ENCODE results near the gene FEM1A. TPM values are rescaled to one million over a fixed set of nuclear protein-coding genes. Genes with fewer than 3 reads are reported as not detected.

Gene FEM1A, protein sequence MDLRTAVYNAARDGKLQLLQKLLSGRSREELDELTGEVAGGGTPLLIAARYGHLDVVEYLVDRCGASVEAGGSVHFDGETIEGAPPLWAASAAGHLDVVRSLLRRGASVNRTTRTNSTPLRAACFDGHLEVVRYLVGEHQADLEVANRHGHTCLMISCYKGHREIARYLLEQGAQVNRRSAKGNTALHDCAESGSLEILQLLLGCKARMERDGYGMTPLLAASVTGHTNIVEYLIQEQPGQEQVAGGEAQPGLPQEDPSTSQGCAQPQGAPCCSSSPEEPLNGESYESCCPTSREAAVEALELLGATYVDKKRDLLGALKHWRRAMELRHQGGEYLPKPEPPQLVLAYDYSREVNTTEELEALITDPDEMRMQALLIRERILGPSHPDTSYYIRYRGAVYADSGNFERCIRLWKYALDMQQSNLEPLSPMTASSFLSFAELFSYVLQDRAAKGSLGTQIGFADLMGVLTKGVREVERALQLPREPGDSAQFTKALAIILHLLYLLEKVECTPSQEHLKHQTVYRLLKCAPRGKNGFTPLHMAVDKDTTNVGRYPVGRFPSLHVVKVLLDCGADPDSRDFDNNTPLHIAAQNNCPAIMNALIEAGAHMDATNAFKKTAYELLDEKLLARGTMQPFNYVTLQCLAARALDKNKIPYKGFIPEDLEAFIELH
- total RNA-seq (10 to 100 TPM; 10.3 to 18.2 (median 13.8) TPM), polyA plus RNA-seq (1 to 10 TPM; 2.5 to 5.4 (median 3.3) TPM)
- long read RNA-seq, donor 1, full-length matches to known transcripts: 38 of 38 reads
- long read RNA-seq, donor 1, partial matches to known transcripts: 0 of 38 reads
- long read RNA-seq, donor 1, other reads (novel, unspliced or antisense): 0 of 38 reads
- long read RNA-seq, donor 2, full-length matches to known transcripts: 39 of 39 reads
- long read RNA-seq, donor 2, partial matches to known transcripts: 0 of 39 reads
- long read RNA-seq, donor 2, other reads (novel, unspliced or antisense): 0 of 39 reads

DNA sequence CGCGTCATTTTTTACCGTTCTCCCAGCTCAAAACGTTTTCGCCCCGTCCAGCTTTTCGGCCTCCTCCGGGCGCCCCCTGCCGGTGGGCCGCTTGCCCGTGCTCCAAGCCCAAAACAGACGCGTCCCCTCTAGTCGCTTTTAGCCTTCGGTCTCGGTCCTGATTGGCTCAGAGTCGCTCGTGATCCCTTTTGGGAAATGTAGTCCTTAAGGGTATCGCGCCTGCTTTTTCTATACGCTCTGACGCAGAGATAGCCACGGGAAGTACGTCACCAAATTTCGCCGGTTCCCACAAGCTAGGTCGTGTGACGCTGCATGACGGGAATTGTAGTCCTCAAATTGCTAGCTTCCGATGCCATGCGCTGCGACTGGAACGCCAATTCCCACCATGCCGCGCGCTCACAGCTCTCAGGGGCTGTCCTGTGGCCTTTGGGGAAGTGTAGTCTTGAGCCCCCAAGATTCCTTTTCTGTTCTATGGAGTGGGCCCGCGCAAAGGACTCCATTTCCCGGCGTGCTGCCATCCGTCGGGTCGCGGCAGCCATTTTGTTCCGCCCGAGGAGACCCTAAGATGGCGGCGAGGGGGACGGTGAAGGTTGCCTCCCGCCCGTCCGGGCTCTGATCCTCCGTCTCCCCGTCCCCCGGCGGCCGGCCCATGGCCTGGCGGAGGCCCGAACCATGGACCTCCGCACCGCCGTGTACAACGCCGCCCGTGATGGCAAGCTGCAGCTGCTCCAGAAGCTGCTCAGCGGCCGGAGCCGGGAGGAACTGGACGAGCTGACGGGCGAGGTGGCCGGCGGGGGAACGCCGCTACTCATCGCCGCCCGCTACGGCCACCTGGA lies at the start of gene FEM1A:
Gene FEM1A (plus strand): TSS at position 552 of the 836 bp plus-strand sequence. CDS start 121 bp downstream, at position 673.
- Histone ChIP-seq H3K4me1 (peaks cover 18 to 54% (median 50%) of the 10 kb centered on the region in 6 donors), H3K27ac (peak within 1 kb of the TSS; percentile 88 to 98 (median 94)), H3K27me3 (replicated peaks in 1 of 7) (no peaks in the 10 kb centered on the region), H3K36me3 (peaks cover 0 to 41% (median 35%) of the 10 kb centered on the region in 6 donors), H3K9me3 (no peaks in the 10 kb centered on the region), H3K4me3 (peak within 1 kb of the TSS; percentile 85 to 99 (median 94))
- intact Hi-C loops (cut with DNase I; ENCODE audit: low total_unique reads): loop anchor here (5.0 kb wide), 1 partner anchor 69 kb away; the partner anchor contains the start of gene DPP9
- 0 to 1% (median 0%) methylated on average over 42 to 80 of the region's 80 CpGs for WGBS, 5 donors
- peak; percentile 99 for DNase-seq
- TF ChIP-seq POLR2A (IDR thresholded peaks at IDR 0.05) (peak in 2 of 3 donors; percentile 40 to 68), POLR2AphosphoS5 (IDR thresholded peaks at IDR 0.05) (peak; percentile 91 to 93 (median 93))
- TF ChIP-seq, protein P1, sequence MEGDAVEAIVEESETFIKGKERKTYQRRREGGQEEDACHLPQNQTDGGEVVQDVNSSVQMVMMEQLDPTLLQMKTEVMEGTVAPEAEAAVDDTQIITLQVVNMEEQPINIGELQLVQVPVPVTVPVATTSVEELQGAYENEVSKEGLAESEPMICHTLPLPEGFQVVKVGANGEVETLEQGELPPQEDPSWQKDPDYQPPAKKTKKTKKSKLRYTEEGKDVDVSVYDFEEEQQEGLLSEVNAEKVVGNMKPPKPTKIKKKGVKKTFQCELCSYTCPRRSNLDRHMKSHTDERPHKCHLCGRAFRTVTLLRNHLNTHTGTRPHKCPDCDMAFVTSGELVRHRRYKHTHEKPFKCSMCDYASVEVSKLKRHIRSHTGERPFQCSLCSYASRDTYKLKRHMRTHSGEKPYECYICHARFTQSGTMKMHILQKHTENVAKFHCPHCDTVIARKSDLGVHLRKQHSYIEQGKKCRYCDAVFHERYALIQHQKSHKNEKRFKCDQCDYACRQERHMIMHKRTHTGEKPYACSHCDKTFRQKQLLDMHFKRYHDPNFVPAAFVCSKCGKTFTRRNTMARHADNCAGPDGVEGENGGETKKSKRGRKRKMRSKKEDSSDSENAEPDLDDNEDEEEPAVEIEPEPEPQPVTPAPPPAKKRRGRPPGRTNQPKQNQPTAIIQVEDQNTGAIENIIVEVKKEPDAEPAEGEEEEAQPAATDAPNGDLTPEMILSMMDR (IDR thresholded peaks at IDR 0.05 in 8 of 11, conservative IDR thresholded peaks at IDR 0.05 in 3 of 11): peak; percentile 99 to 100 (median 100)

- peak in 1 of 3 donors; percentile 24 for TF ChIP-seq POLR2AphosphoS5 (IDR thresholded peaks at IDR 0.05)
- TF ChIP-seq POLR2A (IDR thresholded peaks at IDR 0.05): no peak
- TF ChIP-seq, protein P1 (IDR thresholded peaks at IDR 0.05 in 8 of 11, conservative IDR thresholded peaks at IDR 0.05 in 3 of 11): no peak
- DNase-seq: no peak
- Histone ChIP-seq H3K4me3 (no peak overlapping the region), H3K4me1 (peaks cover 0 to 8% (median 2%) of the 10 kb centered on the region in 6 donors), H3K27ac (peak overlapping the region in 6 of 8 donors; percentile 26 to 70 (median 58)), H3K36me3 (no peaks in the 10 kb centered on the region), H3K9me3 (no peaks in the 10 kb centered on the region), H3K27me3 (replicated peaks in 1 of 7) (peaks cover 0 to 51% (median 0%) of the 10 kb centered on the region in 7 donors)
- intact Hi-C loops (cut with DNase I; ENCODE audit: low total_unique reads): no loop called here
- 18 to 30% (median 19%) methylated on average over 12 of the region's 12 CpGs for WGBS, 5 donors
These were observed 48.5 kb upstream of the FEM1A start for GRCh38 chr19:4742723-4743646.

Measured in spleen (tissue), 13 donors.